Ammon's horn (tissue), 1 donor: ENCODE data around the gene SRMS.

Experiments
- DNase-seq: peaks from one replicate; pipeline ENCODE4 v3.0.0-alpha.2; 2016; ENCODE audit warnings: low spot score

Gene SRMS

DNA sequence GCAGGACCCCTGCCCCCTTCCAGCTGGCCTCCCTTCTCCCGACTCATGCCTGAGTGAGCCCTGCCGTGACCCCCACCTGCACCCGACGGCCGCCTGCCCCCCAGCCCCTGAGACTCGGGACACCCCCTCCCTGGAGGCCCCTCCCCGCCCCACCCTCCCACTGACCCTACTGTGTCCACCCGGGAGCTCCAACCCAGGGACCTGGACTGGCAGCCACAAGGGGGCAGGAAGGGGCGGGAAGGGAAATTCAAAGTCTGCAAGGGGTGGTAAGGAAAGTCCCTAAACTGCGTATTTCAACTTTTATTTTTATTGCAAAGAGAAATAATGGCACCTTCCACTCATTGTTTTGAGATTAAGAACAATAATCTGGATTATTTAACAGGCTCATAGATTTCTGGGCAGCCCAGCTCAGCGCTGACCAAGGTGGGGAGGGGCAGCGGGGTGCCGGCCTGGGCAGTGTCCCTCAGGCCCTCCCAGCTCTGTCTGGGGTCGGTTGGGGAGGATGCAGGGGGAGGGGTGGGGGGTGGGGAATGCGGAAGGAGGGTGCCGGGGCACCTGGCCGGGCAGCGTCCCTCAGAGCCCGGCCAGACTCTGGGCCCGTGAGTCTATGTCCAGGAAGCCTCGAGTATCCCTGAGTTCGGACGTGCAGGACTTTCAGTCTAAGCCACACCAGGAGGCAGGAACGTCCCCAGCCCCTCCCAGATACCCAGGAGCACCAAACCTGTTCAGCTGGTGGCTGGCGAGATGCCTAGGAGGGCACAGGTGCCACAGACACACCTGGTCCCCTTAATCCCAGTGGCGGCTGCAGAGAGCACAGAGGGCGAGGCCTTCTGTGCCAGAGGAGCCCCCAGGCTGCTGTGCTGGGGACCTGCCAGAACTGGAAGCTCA is 9.1 kb downstream of the SRMS start:
- DNase-seq: no peak

DNA sequence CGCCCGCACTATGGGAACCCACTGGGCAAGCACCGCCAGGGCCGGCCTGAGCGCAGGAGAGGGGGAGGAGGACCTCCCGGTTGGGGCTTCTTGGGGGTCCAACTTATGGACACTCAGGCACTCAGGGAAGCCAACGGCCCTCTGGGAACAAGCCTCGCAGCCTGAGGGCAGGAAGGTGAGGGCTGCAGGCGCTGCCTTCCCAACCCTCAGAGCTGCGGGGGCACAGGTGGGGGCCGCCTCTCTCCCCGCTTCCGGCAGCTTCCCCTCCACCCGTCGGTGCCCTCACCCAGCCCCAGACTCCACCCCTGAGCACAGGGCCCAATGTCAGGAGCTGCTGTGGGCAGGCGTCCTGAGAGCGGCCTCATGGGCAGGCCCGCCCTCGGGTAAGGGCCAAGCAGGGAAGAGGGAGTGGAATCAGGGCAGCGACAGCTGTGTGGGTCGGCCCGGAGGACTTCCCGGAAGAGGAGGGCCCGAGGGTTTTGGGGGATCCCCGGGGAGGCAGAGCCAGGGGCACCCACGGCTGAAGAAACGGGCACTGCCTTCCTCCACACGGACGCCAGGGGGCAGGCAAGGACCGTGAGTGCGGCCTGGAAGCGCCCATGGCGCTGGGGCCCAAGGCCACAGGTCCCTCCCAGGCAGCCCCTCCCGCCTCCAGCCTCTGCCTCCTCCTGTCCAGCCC is 9.9 kb downstream of the SRMS start:
- peak; percentile 86 for DNase-seq

DNA sequence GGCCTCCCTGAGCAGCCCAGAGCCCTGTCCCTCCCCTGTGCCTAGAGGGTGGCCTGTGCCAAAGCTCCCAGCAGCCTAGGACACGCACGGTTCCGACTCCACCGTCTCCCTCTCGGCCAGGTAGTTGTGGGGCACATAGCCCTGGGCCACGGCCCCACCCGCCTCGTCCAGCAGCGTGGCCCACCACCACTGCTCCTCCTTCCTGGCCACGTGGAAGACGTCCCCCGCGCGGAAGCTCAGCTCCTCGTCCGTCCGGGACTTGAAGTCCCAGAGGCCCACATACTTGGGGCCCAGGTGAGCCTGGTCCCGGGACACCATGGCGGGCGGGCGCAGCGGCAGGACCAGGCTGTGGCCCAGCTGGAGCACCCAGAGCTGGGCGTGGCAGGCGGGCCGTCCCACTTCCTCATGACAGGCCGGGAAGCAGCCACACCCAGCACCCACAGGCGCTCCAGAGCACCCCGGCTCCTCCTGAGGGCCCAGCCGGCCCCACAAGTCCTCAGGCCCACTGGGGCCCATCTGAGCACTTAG is 10.5 kb downstream of the SRMS start, which contains the start of gene PTK6:
PTK6 (minus strand) TSS at position 380 of the 528 bp plus-strand sequence; CDS start at position 318, 62 bp downstream.
- no peak for DNase-seq

DNA sequence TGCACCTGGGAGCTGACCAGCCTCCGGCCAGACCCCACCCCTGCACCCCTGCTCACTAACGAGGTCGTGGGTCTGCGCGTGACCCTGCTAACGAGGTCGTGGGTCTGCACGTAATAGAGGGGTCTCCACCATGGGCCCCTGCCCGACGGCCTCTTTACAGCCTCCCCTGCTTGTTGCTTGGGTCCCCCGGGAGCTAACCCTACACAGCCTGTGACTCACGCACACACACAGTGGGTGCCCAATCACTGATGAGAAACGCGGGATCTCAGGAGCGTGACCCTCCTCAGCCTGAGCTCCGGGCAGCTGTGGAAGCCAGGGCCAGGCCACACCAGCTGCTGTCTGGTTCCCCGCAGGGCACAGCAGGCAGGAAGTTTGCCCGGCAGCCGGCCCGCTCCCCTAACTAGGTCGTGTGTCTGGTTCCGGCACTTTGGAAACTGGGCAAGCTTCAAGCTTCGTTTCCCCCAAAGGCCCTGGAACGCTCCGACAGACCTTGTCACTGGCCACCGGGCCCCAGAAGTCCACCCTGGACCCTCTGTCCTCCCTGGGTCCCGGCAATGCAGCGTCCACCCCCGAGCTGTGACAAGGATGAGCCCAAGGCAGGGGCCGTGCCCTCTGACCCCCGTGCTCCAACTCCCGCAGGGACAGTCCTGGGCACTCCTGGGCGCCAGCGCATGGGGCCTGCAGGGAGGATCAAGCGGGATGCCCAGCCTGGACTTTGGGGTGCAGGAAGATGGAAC is 11.1 kb downstream of the SRMS start:
- no peak for DNase-seq

DNA sequence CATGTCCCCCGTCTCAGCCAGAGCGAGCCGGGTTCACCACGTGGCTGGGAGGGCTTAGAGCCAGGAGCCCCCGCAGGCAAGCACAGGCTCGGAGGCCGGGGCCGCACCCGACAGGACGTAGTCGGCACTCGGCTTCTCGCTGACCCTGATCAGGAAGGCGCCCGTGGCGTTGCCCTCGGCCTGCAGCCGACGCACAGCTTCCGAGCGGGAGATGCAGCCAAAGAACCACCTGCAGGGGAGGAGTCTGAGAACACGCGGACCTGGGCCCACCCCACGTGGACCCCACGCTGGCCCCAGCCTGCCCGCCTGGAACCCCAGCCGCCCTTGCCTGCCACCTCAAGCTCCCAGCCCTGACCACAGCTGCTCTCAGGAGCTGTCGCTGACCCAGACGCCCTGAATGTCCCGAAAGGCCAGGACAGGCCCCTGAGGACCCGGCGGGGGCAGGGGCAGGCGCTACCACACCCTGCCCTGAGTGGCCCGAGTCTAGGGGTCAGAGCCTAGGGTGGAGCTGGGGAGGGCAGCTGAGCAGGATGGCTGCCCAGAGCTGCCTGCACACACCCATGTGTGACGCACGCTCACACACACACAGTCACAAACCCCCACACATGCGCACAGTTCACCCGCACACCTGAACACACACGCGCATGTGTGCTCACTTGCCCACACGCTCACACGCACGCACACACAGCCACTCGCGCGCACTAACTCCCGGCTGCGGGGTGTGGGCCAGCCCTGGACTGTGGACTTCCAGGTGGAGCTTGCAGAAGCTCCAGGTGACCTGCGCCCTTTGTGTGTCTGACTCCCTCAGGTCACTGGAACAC is 12.5 kb downstream of the SRMS start:
- no peak for DNase-seq

DNA sequence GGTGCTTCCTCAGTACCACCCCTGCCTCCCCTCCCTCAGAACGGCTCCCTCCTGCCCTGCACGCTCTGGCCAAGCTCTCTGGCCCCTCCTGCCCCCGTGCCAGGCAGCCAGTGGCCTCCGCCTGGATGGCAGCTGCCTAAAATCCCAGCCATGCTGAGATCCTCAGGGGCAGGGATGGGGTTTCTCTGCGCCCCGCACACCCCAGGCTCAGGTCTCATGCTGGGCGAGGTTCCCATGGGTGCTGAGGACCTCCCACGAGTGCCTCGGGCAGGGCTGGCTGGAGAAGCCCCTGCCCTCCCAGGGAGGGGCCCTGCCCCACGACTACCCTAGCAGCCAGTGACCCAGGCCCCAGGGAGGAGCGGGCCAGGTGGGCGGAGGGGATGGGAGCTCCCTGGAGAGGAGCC is 13.1 kb downstream of the SRMS start:
- DNase-seq: no peak

DNA sequence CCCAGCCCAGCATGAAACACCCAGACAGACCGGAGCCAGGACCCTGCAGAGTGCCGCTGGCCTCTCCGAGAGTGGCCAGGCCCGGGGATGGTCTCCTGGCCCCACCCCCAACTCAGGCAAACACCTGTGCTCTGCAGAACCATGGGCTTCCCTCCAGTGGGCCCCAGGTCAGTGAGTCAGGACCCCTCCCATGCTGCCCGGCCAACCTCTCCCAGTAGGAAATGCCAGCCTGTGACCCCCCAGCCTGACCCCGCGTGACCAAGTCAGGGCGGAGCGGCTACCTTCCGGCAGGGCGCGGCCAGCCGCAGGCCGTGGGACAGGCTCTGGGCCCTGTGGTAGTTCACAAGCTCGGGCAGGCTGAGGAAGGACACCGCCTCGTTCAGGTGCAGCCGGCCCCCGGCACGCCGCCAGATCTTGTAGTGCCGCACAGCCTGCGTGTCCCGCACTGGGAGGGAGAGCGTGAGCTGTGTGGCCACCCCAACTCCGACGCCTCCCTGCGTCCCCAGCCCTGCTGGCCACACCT is 13.6 kb downstream of the SRMS start:
- no peak for DNase-seq

DNA sequence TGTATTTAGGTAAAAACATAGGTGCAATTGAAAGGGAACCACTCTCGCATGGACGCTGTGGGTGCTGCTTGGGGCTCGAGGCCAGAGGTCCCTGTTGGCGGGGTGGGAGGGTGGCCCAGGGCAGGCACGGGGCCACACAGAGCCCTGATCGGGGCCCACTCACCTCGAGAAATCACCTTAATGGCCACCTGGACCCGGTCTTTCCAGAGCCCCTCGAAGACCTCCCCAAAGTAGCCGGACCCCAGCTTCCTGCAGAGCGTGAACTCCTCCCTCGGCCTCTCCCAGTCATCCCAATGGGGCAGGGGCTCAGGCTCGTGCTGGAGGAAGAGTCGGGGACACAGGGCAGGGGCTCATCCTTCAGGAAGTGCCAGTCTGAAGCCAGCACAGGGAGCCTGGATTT is 14.2 kb downstream of the SRMS start:
- no peak for DNase-seq

DNA sequence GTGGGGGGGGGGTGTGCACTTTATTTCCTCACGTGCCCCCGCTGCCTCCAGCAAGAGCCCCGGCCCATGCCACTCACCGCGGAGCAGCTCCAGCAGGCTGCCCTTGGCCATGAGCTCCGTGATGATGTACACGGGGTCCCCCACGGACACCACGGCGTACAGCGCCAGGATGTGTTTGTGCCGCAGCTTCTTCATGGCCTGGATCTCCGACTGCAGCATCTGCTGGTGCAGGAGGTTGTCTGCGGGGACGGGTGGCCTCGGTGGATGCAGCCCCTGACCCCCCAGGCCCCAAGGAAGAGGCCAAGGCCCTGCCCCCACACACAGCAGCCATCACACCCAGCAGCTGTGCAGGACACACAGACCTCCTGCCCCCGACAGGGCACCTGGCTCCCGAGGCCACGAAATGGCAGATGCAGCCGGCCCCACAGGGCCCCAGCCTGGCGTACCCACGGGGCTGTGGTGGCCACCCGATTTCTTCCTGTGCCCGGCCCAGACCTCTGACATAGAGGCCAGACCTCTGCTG is 15.0 kb downstream of the SRMS start:
- no peak for DNase-seq

DNA sequence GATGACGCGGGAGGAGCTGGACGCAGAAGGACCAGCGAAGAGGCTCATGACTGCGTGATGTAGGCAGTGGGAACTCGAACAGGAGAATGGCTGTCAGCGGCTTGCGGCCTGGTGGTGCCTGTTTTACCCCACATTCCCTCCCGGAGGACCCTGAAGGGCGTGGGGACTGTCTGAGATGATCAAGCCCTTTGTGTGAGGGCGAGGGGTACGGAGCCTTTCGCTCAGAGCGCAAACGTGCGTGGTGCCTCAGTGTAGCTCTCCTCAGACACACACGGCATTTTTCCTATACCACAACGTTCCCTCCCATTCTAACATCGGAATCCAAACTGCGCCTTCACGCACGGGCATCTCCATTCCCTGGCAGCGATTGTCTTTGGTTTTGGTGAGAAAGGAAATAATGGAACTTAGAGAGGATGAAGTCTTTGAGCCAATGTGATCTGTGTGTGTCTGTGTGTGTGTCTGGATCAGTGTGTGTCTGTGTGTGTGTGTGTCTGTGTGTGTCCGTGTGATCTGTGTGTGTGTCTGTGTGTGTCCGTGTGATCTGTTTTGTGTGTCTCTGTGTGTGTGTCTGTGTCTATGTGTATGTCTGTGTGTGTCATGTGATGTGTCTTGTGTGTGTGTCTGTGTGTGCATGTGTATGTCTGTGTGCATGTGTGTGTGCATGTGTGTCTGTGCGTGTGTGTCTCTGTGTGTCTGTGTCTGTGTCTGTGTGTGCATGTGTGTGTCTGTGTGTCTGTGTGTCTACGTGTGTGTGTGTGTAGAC is 15.7 kb downstream of the SRMS start:
- no peak for DNase-seq

DNA sequence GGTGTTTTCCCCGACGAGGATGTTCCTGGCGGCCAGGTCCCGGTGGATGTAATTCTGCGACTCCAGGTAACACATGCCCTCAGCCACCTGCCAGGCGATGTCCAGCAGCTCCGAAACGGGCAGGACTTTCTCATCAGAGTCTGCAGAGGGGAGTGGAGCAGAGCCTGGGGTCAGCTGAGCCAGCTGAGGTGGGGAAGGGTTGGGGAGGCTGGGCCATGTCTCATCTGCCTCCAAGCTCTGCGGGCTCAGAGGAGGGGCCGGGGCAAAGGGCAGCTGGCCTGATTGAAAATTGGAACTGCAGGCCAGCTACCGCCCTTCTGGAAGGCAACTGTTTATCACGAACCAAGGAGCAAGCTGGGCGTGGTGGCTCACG is 16.8 kb downstream of the SRMS start:
- no peak for DNase-seq

DNA sequence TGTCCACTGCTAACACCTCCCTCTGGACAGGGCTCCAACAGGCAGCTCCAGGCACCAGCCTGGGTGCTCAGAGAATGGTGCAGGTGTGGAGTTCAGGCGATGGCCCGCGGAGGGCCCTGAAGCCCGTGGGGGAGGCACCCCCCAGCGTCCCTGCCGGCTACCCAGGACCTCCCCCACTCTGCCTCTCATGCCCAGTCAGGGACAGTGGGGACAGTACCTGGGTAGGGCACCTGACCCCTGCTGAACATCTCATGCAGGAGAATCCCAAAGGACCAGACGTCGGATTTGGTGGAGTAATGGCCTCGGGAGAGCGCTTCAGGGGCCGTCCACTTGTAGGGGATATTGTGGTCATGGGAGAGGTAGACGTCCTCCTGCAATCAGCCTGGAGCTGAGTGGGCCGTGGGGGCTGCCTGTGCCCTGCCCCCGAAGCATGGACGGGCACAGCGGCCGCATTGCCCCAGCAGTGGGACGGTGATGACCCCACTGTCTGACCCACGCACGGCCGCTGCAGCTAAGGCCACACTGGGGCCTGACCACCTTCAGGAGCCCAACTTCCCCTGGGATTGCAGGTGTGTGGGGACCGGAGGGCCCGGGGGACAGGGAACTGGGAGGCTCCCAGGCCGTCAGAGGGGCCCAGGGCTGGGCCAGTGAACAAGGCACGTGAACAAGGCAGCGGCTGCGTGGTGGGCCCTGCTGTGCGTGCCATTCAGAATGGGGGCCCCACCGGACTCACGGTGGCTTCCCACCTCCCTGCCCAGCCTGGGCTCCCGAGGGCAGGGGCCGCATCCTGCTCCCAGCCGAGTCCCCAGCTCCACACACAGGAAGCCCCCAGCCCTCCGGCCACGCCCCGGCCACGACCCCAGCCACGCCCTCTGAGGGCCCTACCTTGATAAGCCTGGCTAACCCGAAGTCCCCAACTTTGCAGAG is 17.4 kb downstream of the SRMS start:
- DNase-seq: no peak

DNA sequence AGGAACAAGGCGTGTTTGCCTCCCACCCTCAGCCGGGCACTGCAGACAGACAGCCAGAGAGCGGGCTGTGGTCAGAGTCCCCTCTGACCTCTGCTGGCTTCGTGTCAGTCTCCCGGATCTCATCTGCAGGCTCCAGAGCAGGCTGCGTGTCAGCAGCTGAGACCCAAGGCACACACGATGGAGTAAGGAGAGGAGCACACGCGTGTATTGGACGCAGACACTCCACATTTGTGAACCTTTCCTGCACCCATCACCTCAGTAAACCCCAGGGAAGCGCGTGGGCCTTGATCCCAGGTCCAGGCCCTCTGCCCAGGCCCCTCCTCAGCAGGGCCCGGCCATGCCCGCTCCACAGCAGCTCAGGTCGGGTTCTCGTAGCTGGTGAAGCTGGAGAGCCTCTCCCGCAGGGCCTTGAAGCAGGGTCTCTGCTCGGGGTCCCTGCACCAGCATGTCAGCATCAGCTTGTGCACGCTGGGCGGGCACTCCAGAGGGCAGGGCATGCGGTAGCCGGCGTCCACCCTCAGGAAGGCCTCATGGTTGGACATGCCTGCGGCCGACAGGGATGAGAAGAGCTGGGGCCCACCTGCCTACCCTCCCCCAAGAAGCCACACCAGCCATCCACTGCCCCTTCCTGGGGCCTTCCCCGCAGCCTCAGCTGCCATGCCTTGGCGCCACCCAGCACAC is 18.2 kb downstream of the SRMS start:
- no peak for DNase-seq

DNA sequence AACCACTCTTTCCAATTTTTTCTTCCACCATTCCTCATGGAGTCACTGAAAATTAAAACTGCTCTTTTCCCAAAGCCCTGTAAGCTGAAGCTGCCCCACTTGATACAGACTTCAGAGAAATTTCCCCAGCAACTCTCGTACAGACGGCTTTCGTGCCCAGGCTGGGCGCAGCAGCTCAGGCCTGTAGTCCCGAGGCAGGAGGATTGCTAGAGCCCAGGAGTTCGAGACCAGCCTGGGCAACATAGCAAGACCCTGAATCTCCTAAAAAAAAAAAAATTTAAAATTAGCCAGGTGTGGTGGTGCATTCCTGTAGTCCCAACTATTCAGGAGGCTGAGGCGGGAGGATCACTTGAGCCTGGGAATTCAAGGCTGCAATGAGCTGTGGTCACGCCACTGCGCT is 20.4 kb downstream of the SRMS start:
- DNase-seq: no peak

DNA sequence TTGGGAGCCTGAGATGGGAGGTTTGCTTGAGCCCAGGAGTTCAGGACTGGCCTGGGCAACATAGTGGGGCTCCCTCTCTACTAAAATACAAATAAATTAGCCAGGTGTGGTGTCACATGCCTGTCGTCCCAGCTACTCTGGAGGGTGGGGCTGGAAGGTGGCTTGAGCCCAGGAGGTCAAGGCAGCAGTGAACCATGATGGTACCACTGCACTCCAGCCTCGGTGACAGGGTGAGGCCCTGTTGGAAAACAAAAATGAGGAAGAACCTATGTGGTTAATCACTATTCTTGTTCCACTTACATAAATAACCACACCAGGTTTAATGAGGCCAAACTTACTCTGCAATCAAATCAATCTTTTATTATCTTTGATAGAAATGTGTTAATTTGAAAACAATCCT is 21.6 kb downstream of the SRMS start:
- DNase-seq: no peak

DNA sequence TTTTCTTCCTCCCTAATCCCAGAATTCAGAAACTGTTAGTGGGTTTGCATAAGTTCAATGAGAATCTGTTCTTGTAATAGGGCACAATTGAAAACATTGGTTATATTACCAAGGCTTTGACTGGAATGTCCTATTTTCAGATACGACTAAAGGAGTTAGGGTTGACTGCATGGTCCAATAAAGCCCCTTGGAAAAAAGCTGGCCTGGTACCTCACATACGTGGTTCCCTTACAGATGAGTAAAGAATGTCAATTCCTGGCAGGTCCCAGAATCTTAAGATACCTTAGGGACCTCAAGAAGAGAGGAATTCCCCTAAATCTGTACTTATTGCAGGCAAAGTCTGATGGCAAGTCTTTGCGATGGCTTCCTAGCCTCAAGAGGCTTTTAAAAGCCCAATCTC is 22.4 kb downstream of the SRMS start:
- DNase-seq: no peak

DNA sequence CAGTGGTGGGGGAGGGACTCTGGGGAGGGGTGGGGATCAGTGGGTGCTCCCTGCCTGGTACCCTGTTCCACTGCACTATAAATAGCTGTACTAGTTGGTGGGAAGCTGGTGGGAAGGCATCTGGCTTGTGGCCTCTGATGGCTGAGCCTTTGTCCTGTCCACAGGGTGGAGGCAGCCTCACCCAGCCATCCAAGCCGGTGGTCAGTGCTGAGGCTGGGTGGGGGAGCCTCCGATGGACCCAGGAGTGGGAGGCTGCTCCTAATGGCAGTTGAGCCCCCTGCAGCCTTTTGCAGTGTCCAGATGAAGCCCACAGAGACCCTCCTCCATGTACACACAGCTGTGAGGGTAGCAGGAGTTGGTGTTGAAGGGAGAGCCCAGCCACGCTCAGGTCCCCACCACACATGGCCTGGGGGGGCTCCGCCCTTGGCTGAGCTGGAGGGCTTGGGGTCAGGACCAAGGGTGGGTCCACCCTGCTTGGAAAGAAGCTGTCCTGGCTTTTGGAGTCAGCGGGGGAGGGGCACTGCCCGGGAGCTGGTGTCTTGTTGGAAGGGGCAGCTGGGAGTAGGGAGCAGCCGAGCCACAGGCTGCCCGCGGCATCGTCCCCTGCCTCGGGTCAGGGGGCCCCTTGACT is 24.5 kb downstream of the SRMS start:
- DNase-seq: no peak
